ENCODE results near the gene HOXC6.

GRCh38 chr12:53983950-53984572 is 44.2 kb upstream of the HOXC6 start:
- TF ChIP-seq POLR2A (IDR thresholded peaks at IDR 0.05): no peak
- no peak for TF ChIP-seq CTCF (IDR thresholded peaks at IDR 0.05)
